Activated CD8-positive, alpha-beta T cell treated with anti-CD3 and anti-CD28 coated beads for 36 hours (primary cell): ENCODE results near the gene NDRG4. TPM values are rescaled to one million over a fixed set of nuclear protein-coding genes. Genes with fewer than 3 reads are reported as not detected.
A peak's percentile ranks its signal among the peaks of the same experiment; 100 is the strongest.

Experiments used
- ATAC-seq: fragments of 200-7000 bp; cut with Tn5 transposase; one replicate; pipeline ENCODE4 v1.10.0; 2021; ENCODE audit warnings: mild to moderate bottlenecking, moderate library complexity
- CTCF ChIA-PET: fragments of 350-600 bp; sonication (Branson Sonifier 250); formaldehyde crosslinking; loops from one replicate; lab custom pipeline; 2021; ENCODE audit warnings: antibody characterized with exemption; lab: Charles Lee
- POLR2A ChIA-PET: fragments of 350-600 bp; sonication (Branson Sonifier 250); formaldehyde crosslinking; loops from one replicate; lab custom pipeline; 2021; ENCODE audit warnings: antibody characterized with exemption; lab: Charles Lee
- DNase-seq: peaks from one replicate; pipeline ENCODE4 v3.0.0-alpha.2; 2020
- H3K27ac Mint-ChIP-seq: one replicate; pipeline ENCODE4 v1.8.0; 2021; ENCODE audit warnings: mild to moderate bottlenecking, mixed read lengths
- H3K27me3 Mint-ChIP-seq: one replicate; pipeline ENCODE4 v1.8.0; 2021; ENCODE audit warnings: mixed read lengths
- H3K36me3 Mint-ChIP-seq: one replicate; pipeline ENCODE4 v1.8.0; 2021; ENCODE audit warnings: low read depth, mixed read lengths
- H3K4me1 Mint-ChIP-seq: one replicate; pipeline ENCODE4 v1.8.0; 2021; ENCODE audit warnings: low read depth, mixed read lengths
- H3K4me3 Mint-ChIP-seq: one replicate; pipeline ENCODE4 v1.8.0; 2021; ENCODE audit warnings: mild to moderate bottlenecking, moderate library complexity, mixed read lengths
- H3K9me3 Mint-ChIP-seq: one replicate; pipeline ENCODE4 v1.8.0; 2021; ENCODE audit warnings: mixed read lengths
- intact Hi-C: fragments of 100-400 bp; cut with micrococcal nuclease; formaldehyde crosslinking; loops from one replicate; pipeline ENCODE4 v1.10.0; 2022
- total RNA-seq, 2 experiments: library from RNA; stranded (reverse); gene quantifications; one replicate each; pipeline ENCODE4 v1.2.3, GENCODE V29; 2021
- TF ChIP-seq, protein P1 (sequence below): fragments of 200-600 bp; IDR thresholded peaks from one replicate; pipeline ENCODE4 v1.8.0; 2022; ENCODE audit warnings: antibody characterized with exemption, mild to moderate bottlenecking

NDRG4 gene, protein sequence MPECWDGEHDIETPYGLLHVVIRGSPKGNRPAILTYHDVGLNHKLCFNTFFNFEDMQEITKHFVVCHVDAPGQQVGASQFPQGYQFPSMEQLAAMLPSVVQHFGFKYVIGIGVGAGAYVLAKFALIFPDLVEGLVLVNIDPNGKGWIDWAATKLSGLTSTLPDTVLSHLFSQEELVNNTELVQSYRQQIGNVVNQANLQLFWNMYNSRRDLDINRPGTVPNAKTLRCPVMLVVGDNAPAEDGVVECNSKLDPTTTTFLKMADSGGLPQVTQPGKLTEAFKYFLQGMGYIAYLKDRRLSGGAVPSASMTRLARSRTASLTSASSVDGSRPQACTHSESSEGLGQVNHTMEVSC
- 1 to 10 TPM; 1.3 to 1.6 TPM for total RNA-seq

DNA sequence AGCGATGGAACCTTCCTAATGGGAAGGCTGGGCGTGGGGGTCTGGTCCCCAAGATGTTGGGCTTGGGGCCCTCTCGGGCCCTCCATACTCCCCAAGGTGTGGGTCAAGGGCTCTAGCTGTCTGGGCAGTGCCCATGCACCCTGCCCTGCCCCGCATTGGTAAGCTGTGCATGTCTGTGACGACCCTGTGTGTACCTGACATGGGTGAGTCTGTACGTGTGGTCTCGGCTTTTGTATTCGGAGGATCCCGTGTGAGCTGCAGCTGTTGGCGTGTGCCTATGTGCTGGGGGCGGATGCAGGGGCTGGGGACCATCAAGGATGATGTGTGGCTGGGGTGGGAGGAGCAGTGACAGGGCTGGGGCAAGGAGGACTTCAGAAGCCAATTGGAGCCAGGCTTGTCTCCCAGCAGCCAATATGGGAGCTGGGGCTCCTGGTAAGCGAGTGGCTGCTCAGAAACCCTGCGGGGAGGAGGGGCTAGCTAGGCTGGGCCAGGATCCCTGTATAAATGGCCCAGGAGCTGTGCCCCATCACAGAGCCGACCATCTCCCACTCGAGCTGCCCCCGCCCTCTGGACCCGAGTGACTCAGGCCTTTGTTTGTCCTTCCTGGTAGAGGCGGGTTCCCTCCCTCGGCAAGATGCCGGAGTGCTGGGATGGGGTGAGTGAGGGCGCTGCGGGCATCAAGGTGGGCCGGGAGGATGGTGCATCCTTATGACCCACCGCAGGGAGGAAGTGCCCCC lies at the start of gene NDRG4:
TSS of gene NDRG4 (plus strand) at position 529 of the 737 bp plus-strand sequence. CDS start at position 635, 106 bp downstream.
- POLR2A ChIA-PET, result interaction anchor here (0.7 to 1.0 kb wide), 3 partner anchors 92 to 234 kb away, joined by 3 to 4 read pairs (median 4); partner anchors contain the start of genes GINS3 and GOT2
- peak; percentile 32 for DNase-seq
- intact Hi-C loops, result loop anchor here (10.0 kb wide), 1 partner anchor 165 kb away; no protein-coding TSS in a partner anchor
- Mint-ChIP-seq H3K4me1 (peaks cover 13% of the 10 kb centered on the region), H3K4me3 (peak within 1 kb of the TSS; percentile 67), H3K27me3 (peaks cover 32% of the 10 kb centered on the region), H3K27ac (no peak within 1 kb of the TSS), H3K9me3 (no peaks in the 10 kb centered on the region), H3K36me3 (no peaks in the 10 kb centered on the region)
- CTCF ChIA-PET, result interaction anchor here (0.9 to 1.7 kb wide), 6 partner anchors 11 to 256 kb away, joined by 3 to 8 read pairs (median 3); no protein-coding TSS in a partner anchor
- TF ChIP-seq, protein P1, sequence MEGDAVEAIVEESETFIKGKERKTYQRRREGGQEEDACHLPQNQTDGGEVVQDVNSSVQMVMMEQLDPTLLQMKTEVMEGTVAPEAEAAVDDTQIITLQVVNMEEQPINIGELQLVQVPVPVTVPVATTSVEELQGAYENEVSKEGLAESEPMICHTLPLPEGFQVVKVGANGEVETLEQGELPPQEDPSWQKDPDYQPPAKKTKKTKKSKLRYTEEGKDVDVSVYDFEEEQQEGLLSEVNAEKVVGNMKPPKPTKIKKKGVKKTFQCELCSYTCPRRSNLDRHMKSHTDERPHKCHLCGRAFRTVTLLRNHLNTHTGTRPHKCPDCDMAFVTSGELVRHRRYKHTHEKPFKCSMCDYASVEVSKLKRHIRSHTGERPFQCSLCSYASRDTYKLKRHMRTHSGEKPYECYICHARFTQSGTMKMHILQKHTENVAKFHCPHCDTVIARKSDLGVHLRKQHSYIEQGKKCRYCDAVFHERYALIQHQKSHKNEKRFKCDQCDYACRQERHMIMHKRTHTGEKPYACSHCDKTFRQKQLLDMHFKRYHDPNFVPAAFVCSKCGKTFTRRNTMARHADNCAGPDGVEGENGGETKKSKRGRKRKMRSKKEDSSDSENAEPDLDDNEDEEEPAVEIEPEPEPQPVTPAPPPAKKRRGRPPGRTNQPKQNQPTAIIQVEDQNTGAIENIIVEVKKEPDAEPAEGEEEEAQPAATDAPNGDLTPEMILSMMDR, result no peak
- ATAC-seq, result peak; percentile 38

- H3K36me3 Mint-ChIP-seq, result no peaks in the 10 kb centered on the region
- no peaks in the 10 kb centered on the region for H3K9me3 Mint-ChIP-seq
- DNase-seq, result no peak
- intact Hi-C loops, result no loop called here
- no peaks in the 10 kb centered on the region for H3K4me1 Mint-ChIP-seq
- CTCF ChIA-PET, result interaction anchor here (1.5 to 2.6 kb wide), 2 partner anchors 37 to 114 kb away, joined by 3 to 11 read pairs; no protein-coding TSS in a partner anchor
- POLR2A ChIA-PET, result no interaction called here
- no peak overlapping the region for H3K27ac Mint-ChIP-seq
- TF ChIP-seq, protein P1, result no peak
- no peak for ATAC-seq
- peaks cover 10% of the 10 kb centered on the region for H3K27me3 Mint-ChIP-seq
- no peak overlapping the region for H3K4me3 Mint-ChIP-seq
These were observed 49.4 kb upstream of the NDRG4 start for GRCh38 chr16:58450590-58450989.

DNA sequence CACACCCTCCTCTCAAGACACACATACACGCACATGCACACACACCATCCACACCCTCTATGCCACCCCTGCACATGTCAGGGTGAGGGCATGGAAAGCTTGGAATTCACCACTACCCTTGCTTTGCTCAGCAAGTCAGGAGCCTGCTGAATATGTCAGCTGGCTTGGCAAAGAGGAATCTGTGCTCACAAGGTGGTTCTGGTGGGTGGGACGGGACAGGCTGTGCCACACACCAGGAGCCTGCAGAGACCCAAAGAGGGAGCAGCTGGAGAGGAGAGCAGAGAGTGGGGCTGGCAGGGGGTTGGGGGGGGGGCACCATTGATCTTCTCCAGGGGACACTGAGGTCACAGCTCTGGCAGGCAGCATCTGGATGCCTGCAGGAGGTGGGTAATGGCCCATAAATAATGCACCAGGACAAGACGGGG lies 48.7 kb upstream of the NDRG4 start:
- H3K27me3 Mint-ChIP-seq, result peaks cover 10% of the 10 kb centered on the region
- H3K36me3 Mint-ChIP-seq, result no peaks in the 10 kb centered on the region
- no peaks in the 10 kb centered on the region for H3K4me1 Mint-ChIP-seq
- intact Hi-C loops, result no loop called here
- POLR2A ChIA-PET, result no interaction called here
- TF ChIP-seq, protein P1, result no peak
- no peak overlapping the region for H3K27ac Mint-ChIP-seq
- DNase-seq (no peak), ATAC-seq (no peak)
- no peaks in the 10 kb centered on the region for H3K9me3 Mint-ChIP-seq
- CTCF ChIA-PET, result interaction anchor here (2.6 kb wide), 1 partner anchor 115 kb away, joined by 11 read pairs; no protein-coding TSS in a partner anchor
- no peak overlapping the region for H3K4me3 Mint-ChIP-seq

- Mint-ChIP-seq H3K4me1 (no peaks in the 10 kb centered on the region), H3K27me3 (peaks cover 10% of the 10 kb centered on the region), H3K36me3 (no peaks in the 10 kb centered on the region), H3K27ac (no peak overlapping the region), H3K9me3 (no peaks in the 10 kb centered on the region), H3K4me3 (no peak overlapping the region)
- ATAC-seq (no peak), DNase-seq (no peak)
- intact Hi-C loops, result no loop called here
- TF ChIP-seq, protein P1, result no peak
- POLR2A ChIA-PET, result no interaction called here
- CTCF ChIA-PET, result interaction anchor here (2.6 kb wide), 1 partner anchor 115 kb away, joined by 11 read pairs; no protein-coding TSS in a partner anchor
These were observed 48.0 kb upstream of the NDRG4 start for GRCh38 chr16:58451945-58452401.
